Stomach smooth muscle (tissue), 2 donors: ENCODE measurements around the gene MRPL4.
A peak's percentile ranks its signal among the peaks of the same experiment; 100 is the strongest.

ENCODE experiments used
- H3K27ac ChIP-seq: one replicate; pipeline ENCODE4 v1.7.0; 2013; ENCODE audit warnings: mild to moderate bottlenecking, low read length, inconsistent platforms
- H3K27me3 ChIP-seq, 2 donors: one replicate each; pipeline ENCODE4 v1.7.0; 2013; ENCODE audit warnings: low read length in 2 of 2; ENCODE audit not compliant: insufficient read depth in 2 of 2, control insufficient read depth in 1 of 2
- H3K36me3 ChIP-seq, 2 donors: one replicate each; pipeline ENCODE4 v1.7.0; 2013; ENCODE audit warnings: low read length in 2 of 2; ENCODE audit not compliant: control insufficient read depth in 2 of 2, insufficient read depth in 2 of 2
- H3K4me1 ChIP-seq: one replicate; pipeline ENCODE4 v1.7.0; 2013; ENCODE audit warnings: low read length; ENCODE audit not compliant: control insufficient read depth, insufficient read depth
- H3K4me3 ChIP-seq, 2 donors: one replicate each; pipeline ENCODE4 v1.7.0; 2013; ENCODE audit warnings: low read length in 2 of 2
- H3K9ac ChIP-seq, 2 donors: one replicate each; pipeline ENCODE4 v1.7.0; 2013; ENCODE audit warnings: low read length in 2 of 2, mild to moderate bottlenecking in 1 of 2
- H3K9me3 ChIP-seq, 2 donors: one replicate each; pipeline ENCODE4 v1.7.0; 2013; ENCODE audit warnings: low read length in 2 of 2; ENCODE audit not compliant: control insufficient read depth in 2 of 2
- donor health status: healthy.
- donor health status: Pancreatic carcinoma.

The MRPL4 gene

GRCh38 chr19:10246511-10246910 lies 5.5 kb upstream of the MRPL4 start:
- Histone ChIP-seq H3K9me3 (no peaks in the 10 kb centered on the region), H3K27ac (no peak overlapping the region), H3K27me3 (no peaks in the 10 kb centered on the region), H3K4me1 (peaks cover 2% of the 10 kb centered on the region), H3K36me3 (no peaks in the 10 kb centered on the region), H3K4me3 (no peak overlapping the region), H3K9ac (no peak overlapping the region)

GRCh38 chr19:10252707-10253106 lies 693 bp downstream of the MRPL4 start:
- H3K27ac ChIP-seq, result peak overlapping the region; percentile 71
- H3K4me1 ChIP-seq, result peaks cover 12% of the 10 kb centered on the region
- no peaks in the 10 kb centered on the region for H3K27me3 ChIP-seq
- H3K9ac ChIP-seq, result peak overlapping the region; percentile 85 to 94
- H3K4me3 ChIP-seq, result peak overlapping the region; percentile 98
- no peaks in the 10 kb centered on the region for H3K9me3 ChIP-seq
- peaks cover 25 to 28% of the 10 kb centered on the region in 2 donors for H3K36me3 ChIP-seq

GRCh38 chr19:10254244-10254643 lies 2.2 kb downstream of the MRPL4 start:
- no peaks in the 10 kb centered on the region for H3K27me3 ChIP-seq
- no peaks in the 10 kb centered on the region for H3K9me3 ChIP-seq
- H3K36me3 ChIP-seq, result peaks cover 34 to 37% of the 10 kb centered on the region in 2 donors
- peaks cover 12% of the 10 kb centered on the region for H3K4me1 ChIP-seq
- H3K4me3 ChIP-seq, result no peak overlapping the region
- no peak overlapping the region for H3K27ac ChIP-seq
- H3K9ac ChIP-seq, result no peak overlapping the region

- H3K4me3 ChIP-seq, result no peak overlapping the region
- no peak overlapping the region for H3K9ac ChIP-seq
- H3K27ac ChIP-seq, result no peak overlapping the region
- no peaks in the 10 kb centered on the region for H3K9me3 ChIP-seq
- peaks cover 34 to 37% of the 10 kb centered on the region in 2 donors for H3K36me3 ChIP-seq
- peaks cover 11% of the 10 kb centered on the region for H3K4me1 ChIP-seq
- H3K27me3 ChIP-seq, result no peaks in the 10 kb centered on the region
Observed at GRCh38 chr19:10255358-10255757, 3.3 kb downstream of the MRPL4 start.

GRCh38 chr19:10256551-10256950 lies 4.5 kb downstream of the MRPL4 start:
- Histone ChIP-seq H3K27me3 (no peaks in the 10 kb centered on the region), H3K36me3 (peaks cover 34 to 37% of the 10 kb centered on the region in 2 donors), H3K4me3 (no peak overlapping the region), H3K9me3 (no peaks in the 10 kb centered on the region), H3K27ac (no peak overlapping the region), H3K4me1 (peaks cover 12% of the 10 kb centered on the region), H3K9ac (no peak overlapping the region)

- no peaks in the 10 kb centered on the region for H3K9me3 ChIP-seq
- no peak overlapping the region for H3K27ac ChIP-seq
- H3K9ac ChIP-seq, result no peak overlapping the region
- H3K36me3 ChIP-seq, result peaks cover 34 to 37% of the 10 kb centered on the region in 2 donors
- H3K27me3 ChIP-seq, result no peaks in the 10 kb centered on the region
- peaks cover 12% of the 10 kb centered on the region for H3K4me1 ChIP-seq
- H3K4me3 ChIP-seq, result no peak overlapping the region
Observed at GRCh38 chr19:10256970-10257615, 5.1 kb downstream of the MRPL4 start.

GRCh38 chr19:10258080-10258710 lies 6.2 kb downstream of the MRPL4 start:
- H3K4me3 ChIP-seq, result no peak overlapping the region
- peaks cover 34 to 37% of the 10 kb centered on the region in 2 donors for H3K36me3 ChIP-seq
- H3K4me1 ChIP-seq, result peaks cover 3% of the 10 kb centered on the region
- H3K27me3 ChIP-seq, result no peaks in the 10 kb centered on the region
- no peaks in the 10 kb centered on the region for H3K9me3 ChIP-seq
- H3K27ac ChIP-seq, result no peak overlapping the region
- H3K9ac ChIP-seq, result no peak overlapping the region

- no peaks in the 10 kb centered on the region for H3K27me3 ChIP-seq
- no peaks in the 10 kb centered on the region for H3K9me3 ChIP-seq
- H3K36me3 ChIP-seq, result peaks cover 30% of the 10 kb centered on the region in 2 donors
- no peak overlapping the region for H3K27ac ChIP-seq
- peaks cover 3% of the 10 kb centered on the region for H3K4me1 ChIP-seq
- no peak overlapping the region for H3K4me3 ChIP-seq
- no peak overlapping the region for H3K9ac ChIP-seq
Observed at GRCh38 chr19:10259162-10259905, 7.3 kb downstream of the MRPL4 start.

GRCh38 chr19:10260141-10260584 lies 8.1 kb downstream of the MRPL4 start:
- H3K36me3 ChIP-seq, result peaks cover 22 to 25% of the 10 kb centered on the region in 2 donors
- peaks cover 3% of the 10 kb centered on the region for H3K4me1 ChIP-seq
- no peaks in the 10 kb centered on the region for H3K27me3 ChIP-seq
- no peaks in the 10 kb centered on the region for H3K9me3 ChIP-seq
- H3K9ac ChIP-seq, result no peak overlapping the region
- H3K27ac ChIP-seq, result no peak overlapping the region
- H3K4me3 ChIP-seq, result no peak overlapping the region

GRCh38 chr19:10262771-10263170 lies 10.8 kb downstream of the MRPL4 start:
- peaks cover 3% of the 10 kb centered on the region for H3K4me1 ChIP-seq
- H3K27me3 ChIP-seq, result no peaks in the 10 kb centered on the region
- H3K4me3 ChIP-seq, result no peak overlapping the region
- H3K36me3 ChIP-seq, result peaks cover 9% of the 10 kb centered on the region in 2 donors
- H3K27ac ChIP-seq, result no peak overlapping the region
- no peak overlapping the region for H3K9ac ChIP-seq
- H3K9me3 ChIP-seq, result no peaks in the 10 kb centered on the region
